Esophagus muscularis mucosa (tissue), 4 donors: Measurements from ENCODE around the gene PNPLA7.
"Not testable (repeated sequence)": the region's sequence is repeated elsewhere in the genome, so short reads cannot be mapped to it uniquely, and the experiment has no call there.

ENCODE experiments used
- EP300 ChIP-seq: sonication (generic); formaldehyde crosslinking; IDR thresholded peaks from one replicate; pipeline ENCODE4 v1.6.1; 2017; ENCODE audit warnings: antibody characterized with exemption
- POLR2A ChIP-seq: fragments of 450-650 bp; IDR thresholded peaks from one replicate; pipeline ENCODE4 v1.6.1; 2017; ENCODE audit warnings: antibody characterized with exemption, moderate library complexity, mild to moderate bottlenecking, low read depth
- POLR2AphosphoS5 ChIP-seq, 2 donors: sonication (generic); formaldehyde crosslinking; IDR thresholded peaks; one replicate each; pipeline ENCODE4 v1.6.1; 2017; ENCODE audit warnings: antibody characterized with exemption in 2 of 2
- TF ChIP-seq, protein P1 (sequence below), 3 experiments: fragments of 200-600 bp in 2 of 3; fragments of 450-650 bp in 1 of 3; sonication (generic) in 2 of 3; IDR thresholded peaks; one replicate each; pipeline ENCODE4 v1.5.1; 2017 to 2019; ENCODE audit warnings: antibody characterized with exemption in 3 of 3, mild to moderate bottlenecking in 2 of 3, moderate library complexity in 1 of 3

DNA sequence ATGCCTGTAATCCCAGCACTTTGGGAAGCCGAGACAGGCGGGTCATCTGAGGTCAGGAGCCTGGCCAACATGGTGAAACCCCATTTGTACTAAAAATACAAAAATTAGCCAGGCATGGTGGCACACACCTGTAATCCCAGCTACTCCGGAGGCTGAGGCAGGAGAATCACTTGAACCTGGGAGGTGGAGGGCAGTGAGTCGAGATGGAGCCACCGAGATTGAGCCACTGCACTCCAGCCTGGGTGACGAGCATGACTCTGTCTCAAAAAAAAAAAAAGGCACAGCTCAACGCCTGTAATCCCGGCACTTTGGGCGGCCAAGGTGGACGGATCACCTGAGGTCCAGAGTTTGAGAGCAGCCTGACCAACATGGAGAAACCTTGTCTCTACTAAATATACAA is 3.5 kb upstream of the PNPLA7 start:
- TF ChIP-seq, protein P1, sequence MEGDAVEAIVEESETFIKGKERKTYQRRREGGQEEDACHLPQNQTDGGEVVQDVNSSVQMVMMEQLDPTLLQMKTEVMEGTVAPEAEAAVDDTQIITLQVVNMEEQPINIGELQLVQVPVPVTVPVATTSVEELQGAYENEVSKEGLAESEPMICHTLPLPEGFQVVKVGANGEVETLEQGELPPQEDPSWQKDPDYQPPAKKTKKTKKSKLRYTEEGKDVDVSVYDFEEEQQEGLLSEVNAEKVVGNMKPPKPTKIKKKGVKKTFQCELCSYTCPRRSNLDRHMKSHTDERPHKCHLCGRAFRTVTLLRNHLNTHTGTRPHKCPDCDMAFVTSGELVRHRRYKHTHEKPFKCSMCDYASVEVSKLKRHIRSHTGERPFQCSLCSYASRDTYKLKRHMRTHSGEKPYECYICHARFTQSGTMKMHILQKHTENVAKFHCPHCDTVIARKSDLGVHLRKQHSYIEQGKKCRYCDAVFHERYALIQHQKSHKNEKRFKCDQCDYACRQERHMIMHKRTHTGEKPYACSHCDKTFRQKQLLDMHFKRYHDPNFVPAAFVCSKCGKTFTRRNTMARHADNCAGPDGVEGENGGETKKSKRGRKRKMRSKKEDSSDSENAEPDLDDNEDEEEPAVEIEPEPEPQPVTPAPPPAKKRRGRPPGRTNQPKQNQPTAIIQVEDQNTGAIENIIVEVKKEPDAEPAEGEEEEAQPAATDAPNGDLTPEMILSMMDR (IDR thresholded peaks at IDR 0.05), result not testable (repeated sequence)
- TF ChIP-seq POLR2AphosphoS5 (IDR thresholded peaks at IDR 0.05); EP300; POLR2A: not testable (repeated sequence)
